Activated T-helper 1 cell treated with anti-CD3 and anti-CD28 coated beads, Interleukin-2, amount 50 U/mL, for 16 hours (primary cell): ENCODE results near the gene SCAF4.
"Not testable (repeated sequence)": the region's sequence is repeated elsewhere in the genome, so short reads cannot be mapped to it uniquely, and the experiment has no call there.

ENCODE experiments used
- DNase-seq, 2 donors: peaks; one replicate each; pipeline ENCODE4 v3.0.0-alpha.2; 2020; ENCODE audit warnings: low read depth in 1 of 2, low spot score in 1 of 2

SCAF4 gene

GRCh38 chr21:31743712-31744111, 11.8 kb upstream of the SCAF4 start:
- no peak for DNase-seq

DNA sequence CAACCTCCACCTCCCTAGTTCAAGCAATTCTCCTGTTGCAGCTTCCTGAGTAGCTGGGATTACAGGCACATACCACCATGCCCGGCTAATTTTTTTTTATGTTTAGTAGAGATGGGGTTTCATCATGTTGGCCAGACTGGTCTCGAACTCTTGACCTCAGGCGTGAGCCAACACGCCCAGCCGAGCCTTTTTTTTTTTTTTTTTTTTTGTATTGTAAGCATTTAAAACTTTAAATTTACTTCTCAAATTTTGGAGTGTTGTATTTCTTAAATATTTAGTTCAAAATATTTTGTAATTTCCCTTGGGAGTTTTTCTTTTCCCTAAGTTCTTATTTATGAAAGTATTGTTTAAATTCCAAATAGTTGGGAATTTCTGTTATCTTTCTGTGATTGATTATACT, 9.2 kb upstream of the SCAF4 start:
- DNase-seq: no peak

DNA sequence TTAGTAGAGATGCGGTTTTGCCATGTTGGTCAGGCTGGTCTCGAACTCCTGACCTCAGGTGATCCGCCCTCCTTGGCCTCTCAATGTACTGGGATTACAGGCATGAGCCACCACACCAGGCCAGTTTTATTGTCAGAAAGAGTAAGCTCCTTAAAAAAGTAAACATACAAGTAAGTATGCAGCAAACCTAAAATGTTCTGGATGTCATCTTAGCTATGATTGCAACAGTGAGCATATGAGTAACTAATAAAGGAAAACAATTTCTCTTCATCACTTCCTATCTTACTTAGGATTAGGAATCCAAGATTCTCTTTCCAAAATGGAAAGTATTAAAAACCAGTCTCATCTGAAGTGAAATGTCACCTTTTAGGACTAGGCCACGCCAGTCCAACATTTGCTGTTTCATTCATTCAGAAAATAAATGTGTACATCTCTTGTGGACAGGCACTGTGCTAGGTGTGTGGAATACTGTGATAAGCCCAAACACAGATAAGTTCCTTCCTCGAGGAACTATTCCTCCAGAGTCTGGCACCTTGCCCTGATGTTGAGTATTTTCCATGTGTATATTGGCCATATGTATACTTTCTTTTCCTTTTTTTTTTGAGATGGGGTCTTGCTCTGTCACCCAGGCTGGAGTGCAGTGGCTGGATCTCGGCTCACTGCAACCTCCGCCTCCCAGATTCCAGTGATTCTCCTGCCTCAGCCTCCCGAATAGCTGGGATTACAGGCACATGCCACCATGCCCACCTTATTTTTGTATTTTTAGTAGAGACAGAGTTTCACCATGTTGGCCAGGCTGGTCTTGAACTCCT, 5.9 kb upstream of the SCAF4 start:
- not testable (repeated sequence) for DNase-seq

- DNase-seq: no peak
These were observed 3.6 kb upstream of the SCAF4 start for GRCh38 chr21:31735511-31735992.

DNA sequence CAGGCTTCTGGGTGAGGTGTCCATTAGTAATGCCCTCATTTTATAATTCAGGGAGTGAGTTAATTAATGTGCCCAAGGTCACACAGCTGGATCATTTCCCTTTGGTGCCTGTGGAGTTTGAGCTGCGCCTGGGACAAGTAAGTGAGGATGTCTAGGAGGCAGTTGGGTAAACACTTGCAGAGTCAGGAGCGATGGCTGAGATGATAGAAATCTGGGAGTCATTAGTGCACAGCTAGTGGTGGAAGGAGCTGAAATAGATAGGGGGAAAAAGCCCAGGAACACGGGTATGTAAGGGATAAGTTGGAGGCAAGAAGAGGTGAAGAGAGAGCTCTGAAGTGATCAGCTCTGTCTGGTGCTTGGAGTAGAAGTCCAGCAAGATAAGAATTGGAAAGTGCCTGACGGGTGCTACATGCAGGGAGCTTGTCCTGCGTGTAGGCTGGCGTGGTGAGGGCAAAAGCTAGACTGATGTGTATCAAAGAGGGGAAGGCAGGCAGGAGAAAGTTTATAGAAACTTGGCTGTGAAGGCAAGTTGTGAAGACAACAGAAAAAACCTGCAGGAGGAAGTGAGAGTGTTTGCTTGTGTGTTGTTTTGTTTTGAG, 1.7 kb upstream of the SCAF4 start:
- DNase-seq: no peak

- DNase-seq: no peak
These were observed 956 bp upstream of the SCAF4 start for GRCh38 chr21:31732597-31733550.

DNA sequence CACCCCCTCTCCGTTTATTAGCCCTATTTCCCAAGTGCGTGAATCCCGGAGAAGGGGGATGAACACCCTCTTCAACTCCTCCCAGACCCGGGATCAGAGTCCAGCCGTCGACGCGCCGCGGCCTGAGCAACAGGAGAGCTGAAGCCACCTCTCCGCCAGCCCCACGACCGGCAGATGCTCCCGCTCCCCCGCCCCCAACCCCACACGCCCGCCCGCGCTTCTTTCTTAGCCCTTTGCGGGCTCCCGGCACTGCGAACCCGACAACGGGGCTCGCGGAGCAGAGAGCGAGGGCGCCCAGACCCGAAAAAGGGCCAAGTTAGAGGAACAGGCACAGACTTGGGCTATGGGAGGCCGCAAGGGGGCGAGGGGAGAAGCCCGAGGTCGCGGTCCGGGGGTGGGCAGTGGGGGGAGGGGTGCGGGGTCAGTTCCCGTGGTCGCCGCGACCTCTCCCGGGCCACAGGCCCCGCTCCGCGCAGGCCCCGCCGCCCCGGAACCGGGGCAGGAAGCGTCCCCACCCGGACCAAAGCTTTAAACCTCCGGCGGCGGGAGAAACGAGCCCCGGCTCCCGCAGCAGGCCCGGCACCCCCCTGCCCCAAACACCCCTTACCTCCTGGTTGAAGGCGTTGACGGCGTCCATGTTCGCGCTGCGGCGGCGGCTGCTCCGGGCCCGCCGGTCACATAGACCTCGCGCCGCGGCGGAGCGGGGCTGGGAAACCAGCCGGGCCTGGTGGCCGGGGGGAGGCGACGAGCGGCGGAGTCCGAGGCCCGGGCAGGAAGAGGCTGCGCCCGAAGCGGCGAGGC, 662 bp downstream of the SCAF4 start:
- peak; percentile 15 to 34 for DNase-seq

- DNase-seq: no peak
These were observed 1.2 kb downstream of the SCAF4 start for GRCh38 chr21:31730712-31731055.

DNA sequence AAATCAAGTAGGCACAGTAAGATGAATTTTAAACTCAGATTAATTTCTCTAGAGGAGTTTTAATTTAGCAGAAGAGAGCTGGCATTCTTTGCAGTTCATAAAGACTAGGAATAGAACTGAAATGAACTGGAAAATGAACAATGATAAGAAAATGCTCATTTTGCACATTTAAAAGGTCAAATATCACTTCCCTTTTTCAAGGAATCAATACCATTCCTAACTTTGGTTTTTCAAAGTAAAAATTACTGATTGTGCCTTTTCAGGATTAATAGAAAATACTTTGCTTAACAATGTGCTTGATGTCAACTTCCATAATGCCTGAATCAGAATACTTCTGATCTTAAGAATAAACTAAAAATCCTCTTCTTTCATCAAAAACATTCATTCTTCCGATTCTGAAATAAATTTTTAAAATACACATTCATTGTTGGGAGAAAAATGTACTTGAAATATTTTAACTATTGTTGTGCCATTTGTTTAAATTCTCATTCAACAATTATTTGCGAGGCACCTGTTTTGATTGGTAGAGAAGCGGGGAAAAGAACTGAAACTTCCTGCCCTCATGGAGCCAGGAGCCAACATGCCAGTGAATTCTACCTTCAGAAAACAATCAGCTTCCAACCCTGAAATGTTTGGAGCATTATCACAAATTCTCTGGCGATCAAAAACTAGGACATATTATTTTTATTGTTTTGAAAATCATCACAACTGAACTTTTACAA, 2.1 kb downstream of the SCAF4 start:
- DNase-seq: no peak

DNA sequence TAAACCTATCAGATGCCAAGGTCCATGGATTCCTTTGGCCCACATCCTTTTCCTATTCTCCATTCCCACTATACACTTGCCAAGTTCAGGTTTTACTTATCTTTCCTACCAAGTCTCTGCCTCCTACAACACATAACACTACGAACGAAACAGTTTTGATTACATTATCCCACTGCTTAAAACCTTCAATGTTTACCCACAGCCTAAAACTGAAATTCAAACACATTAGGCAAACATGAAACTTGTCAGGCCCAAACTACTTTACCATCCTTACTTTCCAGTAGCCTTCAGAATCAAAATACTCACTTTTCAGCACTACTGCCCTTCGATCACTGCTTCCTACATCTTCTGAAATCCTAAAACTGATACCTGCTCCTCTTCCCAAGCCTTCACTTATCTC, 3.0 kb downstream of the SCAF4 start:
- no peak for DNase-seq

GRCh38 chr21:31728191-31728590, 3.7 kb downstream of the SCAF4 start:
- no peak for DNase-seq

DNA sequence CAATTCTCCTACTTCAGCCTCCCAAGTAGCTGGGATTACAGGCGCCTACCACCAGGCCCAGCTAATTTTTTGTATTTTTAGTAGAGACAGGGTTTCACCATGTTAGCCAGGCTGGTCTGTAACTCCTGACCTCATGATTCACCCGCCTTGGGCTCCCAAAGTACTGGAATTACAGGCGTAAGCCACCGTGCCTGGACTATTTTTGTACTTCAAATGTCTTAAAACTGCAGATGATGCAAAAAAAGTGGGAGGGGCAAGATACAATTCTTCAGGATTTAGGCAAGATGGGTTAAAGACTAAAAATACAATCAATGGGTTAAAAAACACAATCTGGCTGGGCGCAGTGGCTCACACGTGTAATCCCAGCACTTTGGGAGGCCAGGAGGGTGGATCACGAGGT, 4.7 kb downstream of the SCAF4 start:
- no peak for DNase-seq

DNA sequence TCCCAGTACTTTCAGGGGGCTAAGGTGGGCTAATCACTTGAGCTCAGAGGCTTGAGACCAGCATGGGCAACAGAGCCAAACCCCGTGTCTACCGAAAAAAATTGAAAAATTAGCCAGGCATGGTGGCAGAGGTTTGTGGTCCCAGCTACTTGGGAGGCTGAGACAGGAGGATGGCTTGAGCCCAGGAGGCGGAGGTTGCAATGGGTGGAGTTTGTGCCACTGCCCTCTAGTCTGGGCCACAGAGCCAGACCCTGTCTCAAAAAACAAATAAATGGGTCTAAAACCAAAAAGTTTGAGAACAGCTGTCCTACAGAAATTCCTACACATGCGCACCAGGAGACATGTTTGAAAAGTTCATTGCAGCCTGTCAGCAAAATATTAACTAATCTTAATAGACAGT, 5.5 kb downstream of the SCAF4 start:
- DNase-seq: no peak

DNA sequence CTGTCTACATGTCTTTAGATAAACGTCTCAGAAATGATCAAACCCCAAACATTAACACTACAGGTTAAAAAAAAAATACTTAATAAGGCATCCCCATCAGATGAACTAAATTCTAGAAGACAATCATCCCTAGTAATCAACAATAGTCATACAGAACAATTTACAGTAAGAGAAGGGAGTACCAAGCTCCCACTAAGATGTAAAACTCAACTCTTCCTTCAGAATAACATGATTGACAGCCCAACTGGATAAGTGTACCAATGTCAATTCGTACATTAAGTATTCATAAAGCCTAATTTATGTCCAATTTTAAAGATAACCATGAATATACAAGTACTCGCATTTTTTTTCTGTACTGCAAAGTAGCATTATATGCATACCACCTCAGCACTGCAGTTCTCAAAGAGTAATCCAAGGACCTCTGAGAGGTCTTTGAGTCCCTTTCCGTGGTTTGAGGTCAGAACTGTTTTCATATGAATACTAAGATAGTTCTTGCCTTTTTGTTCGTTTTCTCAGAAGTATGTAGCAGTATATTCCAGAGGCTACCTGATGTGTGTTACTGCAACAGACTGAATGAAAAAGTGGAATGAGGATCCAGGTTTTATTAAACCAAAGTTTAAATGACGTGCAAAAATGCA, 6.6 kb downstream of the SCAF4 start:
- DNase-seq: no peak

DNA sequence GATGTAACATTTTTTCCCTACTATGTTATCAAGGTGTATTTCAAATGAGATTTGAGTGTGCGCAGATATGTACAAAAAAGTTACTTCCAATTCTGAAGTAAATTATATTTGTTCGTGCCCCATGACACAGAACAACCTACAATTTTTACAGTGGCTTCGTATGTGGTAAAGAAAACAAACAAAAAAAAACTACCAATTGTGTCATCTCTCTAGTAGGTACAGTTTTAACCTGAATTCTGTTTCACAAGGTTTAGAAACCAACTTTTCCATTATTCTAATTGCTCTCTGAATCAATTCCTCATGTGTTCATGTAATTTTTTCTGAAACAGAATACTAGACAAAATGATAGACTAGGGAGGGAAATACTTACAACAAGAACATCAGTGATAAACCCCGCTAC, 7.4 kb downstream of the SCAF4 start:
- DNase-seq: no peak

DNA sequence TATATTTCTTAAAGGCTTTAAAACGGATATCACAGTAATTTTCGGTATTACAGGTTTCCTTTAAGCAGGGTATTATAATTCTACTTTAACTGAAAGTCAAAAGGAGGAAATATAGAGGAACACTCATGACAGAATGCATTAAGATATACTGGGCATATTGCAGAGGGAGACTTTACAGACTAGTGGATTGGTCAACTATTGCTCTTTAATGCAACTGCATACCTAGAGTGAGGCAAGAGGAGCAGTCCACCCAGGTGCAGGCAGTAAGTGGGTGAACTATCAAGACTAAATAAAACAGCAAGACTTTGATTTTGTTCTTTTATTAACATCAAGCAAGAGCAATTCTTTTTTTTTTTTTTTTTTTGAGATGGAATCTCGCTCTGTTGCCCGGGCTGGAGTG, 10.5 kb downstream of the SCAF4 start:
- no peak for DNase-seq

DNA sequence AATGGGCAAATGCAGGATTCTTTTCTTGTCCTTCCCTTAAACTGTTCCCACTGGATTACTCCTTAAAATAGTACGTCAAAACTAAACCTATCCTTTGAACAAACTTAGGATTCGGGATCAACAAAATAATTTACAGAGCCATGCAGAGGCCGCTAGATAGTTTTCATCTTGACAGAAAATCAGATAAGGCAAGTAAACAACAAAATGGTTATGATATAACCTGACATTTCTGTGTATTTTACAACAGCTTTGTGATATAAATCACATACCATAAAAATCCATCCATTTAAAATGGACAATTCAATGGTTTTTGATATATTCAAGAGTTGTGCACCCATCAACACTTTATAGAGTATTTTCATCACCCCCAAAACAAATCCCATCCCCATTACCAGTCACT, 11.2 kb downstream of the SCAF4 start:
- no peak for DNase-seq

DNA sequence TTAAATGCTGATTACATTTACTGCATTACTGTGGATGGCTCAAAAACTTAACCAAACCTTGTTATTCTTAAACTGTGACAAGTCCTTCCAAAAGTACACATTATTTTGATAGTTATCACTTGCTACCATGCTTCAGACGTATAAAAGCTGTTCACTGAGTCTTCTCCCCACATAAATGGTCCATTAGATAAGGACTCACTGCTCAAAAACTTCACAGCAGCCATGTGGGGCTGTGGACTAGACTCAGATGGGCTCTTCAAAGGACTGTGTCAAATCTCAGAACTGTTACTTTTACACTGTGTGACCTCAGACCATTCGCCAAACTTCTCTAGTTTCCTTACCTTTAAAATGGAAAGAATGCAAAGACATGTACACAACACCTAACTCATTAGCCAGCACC, 11.6 kb downstream of the SCAF4 start:
- no peak for DNase-seq

DNA sequence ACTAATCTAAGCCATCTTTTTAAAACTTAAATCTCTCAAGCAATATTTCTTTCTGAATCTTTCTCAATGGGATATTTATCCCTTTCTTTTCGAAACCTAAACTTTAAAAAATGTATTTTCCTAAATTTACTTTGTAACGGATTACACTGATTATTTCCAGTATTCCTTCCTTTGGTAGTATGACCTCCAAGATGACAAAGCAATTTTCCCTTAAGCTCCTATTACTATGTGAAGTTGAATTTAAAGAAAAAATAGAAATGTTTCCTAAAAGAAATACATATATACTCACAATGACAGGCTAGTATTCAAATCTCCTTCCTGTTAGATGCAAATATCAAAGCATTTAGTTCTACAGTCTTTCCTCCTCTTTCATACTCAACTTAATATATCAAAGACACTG, 15.8 kb downstream of the SCAF4 start:
- DNase-seq: no peak
